Naive thymus-derived CD8-positive, alpha-beta T cell (primary cell): ENCODE data around the gene GABPB1. TPM values are rescaled to one million over a fixed set of nuclear protein-coding genes. Genes with fewer than 3 reads are reported as not detected.
A peak's percentile ranks its signal among the peaks of the same experiment; 100 is the strongest.

ENCODE experiments used
- ATAC-seq, 2 donors: fragments of 150-1000 bp; cut with Tn5 transposase in 1 of 2; sonication (Bioruptor Pico), chemical (Tn5 transposase) in 1 of 2; 1 replicate in 1 of 2; 2 replicates in 1 of 2; pipeline ENCODE4 v1.10.0; 2021; ENCODE audit warnings: mild to moderate bottlenecking in 2 of 2, moderate library complexity in 2 of 2
- POLR2A ChIA-PET: fragments of 350-600 bp; sonication (Branson Sonifier 250); formaldehyde crosslinking; loops from one replicate; lab custom pipeline; 2021; ENCODE audit warnings: antibody characterized with exemption; lab: Charles Lee
- DNase-seq, 10 donors: peaks; one replicate each; pipeline versions ENCODE4 v3.0.0 to v3.0.0-alpha.2; 2020 to 2022
- H3K27ac Mint-ChIP-seq, 10 donors: one replicate each; pipeline ENCODE4 v1.8.0; 2020 to 2022; ENCODE audit warnings: mild to moderate bottlenecking in 10 of 10, mixed read lengths in 10 of 10, moderate library complexity in 4 of 10, inconsistent platforms in 1 of 10
- H3K27me3 Mint-ChIP-seq, 5 donors: one replicate each; pipeline ENCODE4 v1.8.0; 2021 to 2022; ENCODE audit warnings: mixed read lengths in 5 of 5
- H3K36me3 Mint-ChIP-seq, 3 donors: one replicate each; pipeline ENCODE4 v1.8.0; 2020 to 2022; ENCODE audit warnings: mixed read lengths in 3 of 3, mild to moderate bottlenecking in 2 of 3, inconsistent platforms in 1 of 3
- H3K4me1 Mint-ChIP-seq, 4 donors: one replicate each; pipeline ENCODE4 v1.8.0; 2021 to 2022; ENCODE audit warnings: mixed read lengths in 4 of 4
- H3K4me3 Mint-ChIP-seq, 10 donors: one replicate each; pipeline ENCODE4 v1.8.0; 2020 to 2022; ENCODE audit warnings: mild to moderate bottlenecking in 10 of 10, mixed read lengths in 10 of 10, moderate library complexity in 6 of 10, inconsistent platforms in 1 of 10
- H3K9me3 Mint-ChIP-seq, 9 donors: one replicate each; pipeline ENCODE4 v1.8.0; 2020 to 2022; ENCODE audit warnings: mixed read lengths in 9 of 9, mild to moderate bottlenecking in 3 of 9, inconsistent platforms in 1 of 9, moderate library complexity in 1 of 9
- polyA plus RNA-seq, 3 donors: library from polyadenylated mRNA; unstranded; fragments of 300-500 nt; fragmentation: Illumina TruSeq; gene quantifications; one replicate each; pipeline ENCODE4 v1.2.3, GENCODE V29; 2021
- total RNA-seq, 8 experiments: library from RNA in 2 of 8; stranded (reverse) in 2 of 8; gene quantifications; one replicate each; pipeline ENCODE4 v1.2.3 and lab custom pipeline; 2021 to 2026

Gene GABPB1
- total and polyA plus RNA-seq, 5 experiments from 2014 or later: 20.6 to 29.9 (median 25.1) TPM

DNA sequence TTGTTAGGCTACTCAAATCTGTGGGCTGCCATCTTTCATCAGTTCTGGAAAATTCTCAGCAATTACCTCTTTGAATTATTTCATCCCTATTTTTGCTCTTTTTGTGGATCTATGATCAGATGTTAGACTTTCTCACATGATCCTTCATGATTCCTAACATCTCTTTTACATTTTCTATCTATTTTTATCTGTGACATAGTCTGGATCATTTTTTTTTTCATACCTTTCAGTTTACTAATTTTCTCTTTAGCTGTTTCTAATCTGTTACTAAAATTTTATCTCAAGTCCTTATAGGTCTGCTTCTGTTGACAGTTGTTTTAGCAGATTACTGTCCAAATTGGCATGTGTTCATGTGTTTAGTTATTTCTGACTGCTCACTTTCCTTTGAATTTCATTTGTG lies 47.2 kb downstream of the GABPB1 start:
- no peak overlapping the region for H3K27ac Mint-ChIP-seq
- POLR2A ChIA-PET: no interaction called here

DNA sequence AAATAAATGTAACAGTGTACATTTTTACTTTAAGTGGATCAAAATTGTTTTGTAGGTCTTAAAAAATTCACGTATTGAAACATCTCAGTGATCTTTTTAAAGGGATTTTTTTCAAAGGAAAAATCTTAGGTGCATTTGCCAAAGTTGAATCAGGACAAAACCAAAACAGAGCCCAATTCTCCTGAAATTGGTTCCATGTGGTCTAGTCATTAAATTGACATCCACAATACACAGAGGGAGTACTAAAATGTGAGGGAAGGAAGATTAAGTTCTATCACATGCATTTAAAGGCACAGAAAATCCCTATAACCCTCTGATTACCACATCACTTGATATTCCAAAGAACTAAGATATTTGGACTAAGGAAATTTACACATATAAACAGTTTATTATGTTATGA lies 50.2 kb downstream of the GABPB1 start:
- H3K27me3 Mint-ChIP-seq: no peaks in the 10 kb centered on the region
- no peak for ATAC-seq
- no peak for DNase-seq
- H3K27ac Mint-ChIP-seq: no peak overlapping the region
- H3K4me3 Mint-ChIP-seq: no peak overlapping the region
- H3K9me3 Mint-ChIP-seq: peaks cover 0 to 21% (median 11%) of the 10 kb centered on the region in 9 donors
- POLR2A ChIA-PET: no interaction called here
- H3K36me3 Mint-ChIP-seq: peaks cover 24 to 77% (median 52%) of the 10 kb centered on the region in 3 donors
- peaks cover 0 to 4% (median 0%) of the 10 kb centered on the region in 4 donors for H3K4me1 Mint-ChIP-seq

More for the DNA sequence above, 47.2 kb downstream of the GABPB1 start:
- DNase-seq (no peak), ATAC-seq (no peak)
- no peak overlapping the region for H3K4me3 Mint-ChIP-seq
- H3K9me3 Mint-ChIP-seq: peaks cover 0 to 21% (median 11%) of the 10 kb centered on the region in 9 donors
- no peaks in the 10 kb centered on the region for H3K27me3 Mint-ChIP-seq
- H3K4me1 Mint-ChIP-seq: peaks cover 0 to 8% (median 5%) of the 10 kb centered on the region in 4 donors
- peaks cover 24 to 50% (median 37%) of the 10 kb centered on the region in 3 donors for H3K36me3 Mint-ChIP-seq

DNA sequence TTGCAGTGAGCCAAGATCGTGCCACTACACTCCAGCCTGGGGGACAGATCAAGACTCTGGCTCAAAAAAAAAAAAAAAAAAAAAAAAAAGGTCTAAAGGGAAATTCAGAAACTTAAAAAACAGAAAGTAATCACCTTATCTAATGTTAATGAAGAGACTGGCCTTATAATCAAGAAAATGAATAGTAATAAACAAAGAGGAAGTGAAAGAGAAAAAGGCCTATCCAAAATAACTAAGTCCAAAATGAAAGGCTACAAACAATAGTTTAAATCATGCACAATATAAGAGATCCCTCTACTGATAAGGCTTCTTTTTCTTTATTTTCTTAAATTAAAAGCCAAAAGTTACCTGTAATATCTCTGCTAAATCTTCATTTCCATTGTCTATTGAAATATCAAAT lies 52.4 kb downstream of the GABPB1 start:
- H3K27ac Mint-ChIP-seq: no peak overlapping the region

DNA sequence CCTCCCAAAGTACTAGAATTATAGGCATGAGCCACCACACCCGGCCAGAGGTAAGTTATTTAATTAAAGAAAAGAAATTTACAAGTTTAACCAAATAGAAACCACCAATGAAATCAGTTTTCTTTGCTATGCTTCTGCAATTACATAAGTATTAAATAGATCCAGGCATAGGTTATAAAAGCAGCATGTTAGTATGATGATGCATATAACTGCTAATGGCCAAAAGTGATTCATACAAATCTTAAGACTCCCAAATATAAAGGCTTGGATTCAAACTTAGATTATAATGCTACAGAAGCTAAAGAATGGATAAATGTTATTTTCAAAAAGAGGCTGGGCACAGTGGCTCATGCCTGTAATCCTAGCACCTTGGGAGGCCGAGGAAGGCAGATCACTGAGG lies 56.7 kb downstream of the GABPB1 start:
- ATAC-seq: no peak
- POLR2A ChIA-PET: no interaction called here
- no peak for DNase-seq
- no peak overlapping the region for H3K4me3 Mint-ChIP-seq
- H3K27ac Mint-ChIP-seq: no peak overlapping the region
- no peaks in the 10 kb centered on the region for H3K9me3 Mint-ChIP-seq
- H3K36me3 Mint-ChIP-seq: peaks cover 6 to 73% (median 32%) of the 10 kb centered on the region in 3 donors
- H3K27me3 Mint-ChIP-seq: no peaks in the 10 kb centered on the region
- H3K4me1 Mint-ChIP-seq: peaks cover 0 to 4% (median 0%) of the 10 kb centered on the region in 4 donors

More for the DNA sequence above, 52.4 kb downstream of the GABPB1 start:
- peaks cover 10 to 77% (median 43%) of the 10 kb centered on the region in 3 donors for H3K36me3 Mint-ChIP-seq
- no peaks in the 10 kb centered on the region for H3K27me3 Mint-ChIP-seq
- no peak overlapping the region for H3K4me3 Mint-ChIP-seq
- H3K4me1 Mint-ChIP-seq: peaks cover 0 to 4% (median 0%) of the 10 kb centered on the region in 4 donors
- peaks cover 0 to 5% (median 3%) of the 10 kb centered on the region in 9 donors for H3K9me3 Mint-ChIP-seq
- POLR2A ChIA-PET: no interaction called here
- ATAC-seq: no peak
- no peak for DNase-seq

DNA sequence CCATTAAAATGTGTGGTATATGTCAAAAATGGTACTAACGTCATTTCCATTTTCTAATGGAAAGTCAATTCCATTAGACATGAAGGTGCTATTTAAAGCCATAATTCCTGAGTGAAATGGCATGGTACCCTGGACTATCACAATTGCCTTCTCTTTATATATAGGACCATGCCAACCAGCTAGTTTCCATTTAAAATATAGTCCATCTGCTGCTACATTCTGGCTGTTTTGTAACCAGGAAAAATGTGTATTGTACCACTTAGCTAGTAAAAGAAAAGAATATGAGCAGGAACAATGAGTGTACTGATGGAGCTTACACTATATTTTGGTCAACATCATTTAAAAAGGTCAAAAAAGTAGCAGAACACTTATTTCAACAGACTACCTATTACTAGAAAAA lies 59.0 kb downstream of the GABPB1 start:
- no peak for ATAC-seq
- Mint-ChIP-seq H3K36me3 (peaks cover 6 to 58% (median 25%) of the 10 kb centered on the region in 3 donors), H3K4me3 (no peak overlapping the region), H3K4me1 (no peaks in the 10 kb centered on the region), H3K27ac (peak overlapping the region in 1 of 10 donors; percentile 8), H3K9me3 (no peaks in the 10 kb centered on the region), H3K27me3 (no peaks in the 10 kb centered on the region)
- POLR2A ChIA-PET: no interaction called here
- DNase-seq: no peak

DNA sequence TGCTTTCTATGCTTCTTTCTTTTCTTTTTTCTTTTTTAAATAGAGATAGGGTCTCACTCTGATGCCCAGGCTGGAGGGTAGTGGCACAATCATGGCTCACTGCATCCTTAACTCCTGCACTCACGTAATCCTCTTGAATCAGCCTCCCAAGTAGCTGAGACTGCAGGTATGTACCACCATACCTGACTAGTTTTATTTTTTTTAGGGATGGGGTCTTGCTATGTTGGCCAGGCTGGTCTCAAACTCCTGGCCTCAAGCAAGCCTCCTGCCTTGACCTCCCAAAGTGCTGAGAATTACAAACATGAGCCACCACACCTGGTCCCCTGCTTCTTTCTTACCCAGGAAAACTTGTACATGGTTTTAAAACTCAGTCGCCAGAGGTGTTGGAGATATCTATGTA lies 65.2 kb downstream of the GABPB1 start:
- Mint-ChIP-seq H3K4me1 (peaks cover 0 to 2% (median 0%) of the 10 kb centered on the region in 4 donors), H3K27ac (no peak overlapping the region), H3K27me3 (no peaks in the 10 kb centered on the region), H3K36me3 (peaks cover 0 to 58% (median 27%) of the 10 kb centered on the region in 3 donors), H3K9me3 (no peaks in the 10 kb centered on the region), H3K4me3 (no peak overlapping the region)
- POLR2A ChIA-PET: interaction anchor here (0.7 kb wide), 1 partner anchor 108 kb away, joined by 4 read pairs; the partner anchor contains the start of gene SLC27A2
- ATAC-seq (no peak), DNase-seq (no peak)

DNA sequence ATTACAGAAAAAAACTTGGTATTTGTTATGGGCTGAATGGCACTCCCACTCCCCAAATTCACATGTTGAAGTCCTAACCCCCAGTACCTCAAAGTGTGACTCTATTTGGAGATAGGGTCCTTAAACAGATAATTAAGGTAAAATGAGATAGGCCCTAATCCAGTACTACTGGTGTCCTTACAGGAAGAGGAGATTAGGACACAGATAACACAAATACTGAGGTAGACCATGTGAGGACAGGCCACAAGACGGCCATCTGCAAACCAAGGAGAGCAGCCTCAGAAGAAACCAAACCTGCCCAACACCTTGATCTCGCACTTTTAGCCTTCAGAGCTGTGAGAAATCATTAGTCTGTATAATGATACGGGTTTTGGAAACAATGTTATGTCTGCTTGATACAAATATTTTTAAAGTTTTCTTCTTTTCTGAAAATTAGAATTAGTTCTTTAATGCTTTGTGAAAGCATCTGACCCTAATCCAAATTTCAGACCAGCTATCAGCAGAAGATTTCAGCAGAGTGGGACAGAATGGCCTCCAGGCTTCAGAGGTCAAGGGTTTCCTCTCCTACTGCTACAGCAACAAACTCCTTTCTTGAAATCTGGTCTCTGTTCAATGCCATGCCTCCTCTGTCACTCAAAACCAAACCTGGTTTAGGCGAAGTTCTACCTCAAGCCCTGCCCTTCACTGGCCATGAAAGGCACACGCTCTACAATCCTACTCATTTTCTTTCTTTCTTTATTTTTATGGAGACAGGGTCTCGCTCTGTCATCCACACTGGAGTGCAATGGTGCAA lies 67.5 kb downstream of the GABPB1 start:
- Mint-ChIP-seq H3K36me3 (peaks cover 0 to 61% (median 27%) of the 10 kb centered on the region in 3 donors), H3K27me3 (no peaks in the 10 kb centered on the region), H3K4me1 (peaks cover 0 to 2% (median 0%) of the 10 kb centered on the region in 4 donors), H3K9me3 (no peaks in the 10 kb centered on the region), H3K4me3 (no peak overlapping the region), H3K27ac (peak overlapping the region in 2 of 10 donors; percentile 16 to 77)
- DNase-seq: no peak
- no peak for ATAC-seq
- POLR2A ChIA-PET: no interaction called here

DNA sequence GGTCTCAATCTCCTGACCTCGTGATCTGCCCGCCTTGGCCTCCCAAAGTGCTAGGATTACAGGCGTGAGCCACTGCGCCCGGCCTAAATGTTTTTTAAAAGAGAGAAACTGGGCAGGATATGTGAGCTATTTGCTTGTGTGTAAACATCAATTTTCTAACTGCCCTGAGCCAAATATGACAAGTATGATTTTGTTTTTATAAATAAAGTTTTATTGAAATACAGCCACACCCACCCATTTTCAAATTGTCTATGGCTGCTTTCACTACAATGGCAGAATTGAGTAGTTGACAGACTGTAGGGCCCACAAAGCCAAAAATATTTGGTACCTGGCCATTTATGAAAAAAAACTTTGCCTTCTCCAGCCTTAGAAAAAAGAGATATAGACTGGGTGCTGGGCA lies 73.6 kb downstream of the GABPB1 start:
- POLR2A ChIA-PET: no interaction called here
- no peak overlapping the region for H3K27ac Mint-ChIP-seq
- H3K4me1 Mint-ChIP-seq: no peaks in the 10 kb centered on the region
- no peaks in the 10 kb centered on the region for H3K27me3 Mint-ChIP-seq
- H3K36me3 Mint-ChIP-seq: peaks cover 0 to 38% (median 18%) of the 10 kb centered on the region in 3 donors
- no peak for ATAC-seq
- H3K9me3 Mint-ChIP-seq: no peaks in the 10 kb centered on the region
- no peak for DNase-seq
- H3K4me3 Mint-ChIP-seq: no peak overlapping the region

DNA sequence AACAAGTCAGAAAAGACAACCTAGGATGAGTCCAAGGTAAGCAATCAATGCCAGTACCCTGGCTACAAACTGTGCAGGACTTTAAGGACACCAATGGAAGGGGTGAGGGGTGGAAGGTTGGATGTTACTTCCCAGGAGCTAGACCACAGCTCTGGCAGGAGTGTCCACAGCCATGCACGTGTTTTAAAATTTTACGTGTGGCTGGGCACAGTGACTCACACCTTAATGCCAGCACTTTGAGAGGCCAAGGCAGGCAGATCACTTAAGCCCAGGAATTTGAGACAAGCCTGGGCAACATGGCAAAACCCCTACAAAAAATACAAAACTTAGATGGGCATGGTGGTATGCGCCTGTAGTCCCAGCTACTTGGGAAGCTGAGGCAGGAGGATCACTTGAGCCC lies 74.7 kb downstream of the GABPB1 start:
- ATAC-seq (no peak), DNase-seq (no peak)
- H3K27ac Mint-ChIP-seq: no peak overlapping the region
- no peak overlapping the region for H3K4me3 Mint-ChIP-seq
- H3K9me3 Mint-ChIP-seq: no peaks in the 10 kb centered on the region
- H3K4me1 Mint-ChIP-seq: no peaks in the 10 kb centered on the region
- no peaks in the 10 kb centered on the region for H3K27me3 Mint-ChIP-seq
- peaks cover 0 to 32% (median 13%) of the 10 kb centered on the region in 3 donors for H3K36me3 Mint-ChIP-seq
- POLR2A ChIA-PET: no interaction called here

DNA sequence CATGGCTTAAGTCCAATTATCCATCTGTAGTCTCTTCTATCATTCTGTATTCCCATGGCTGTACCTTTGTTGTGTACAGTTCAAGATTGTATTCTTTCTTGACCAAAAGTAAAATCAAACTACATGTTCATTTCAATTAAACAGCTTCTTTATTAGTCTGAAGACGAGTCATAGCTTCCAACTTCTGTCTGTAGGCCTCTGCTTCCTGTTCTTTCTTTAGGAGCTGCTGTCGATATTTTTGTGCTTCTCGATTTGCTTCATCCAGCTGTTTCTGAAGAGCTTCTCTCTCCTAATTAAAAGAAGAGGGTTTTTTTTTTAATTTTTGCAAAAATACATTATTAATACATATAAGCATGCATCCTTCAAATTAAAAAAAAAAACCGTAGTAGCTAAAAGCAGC lies 76.5 kb downstream of the GABPB1 start:
- Mint-ChIP-seq H3K27me3 (no peaks in the 10 kb centered on the region), H3K9me3 (no peaks in the 10 kb centered on the region), H3K27ac (peak overlapping the region in 3 of 10 donors; percentile 11 to 71 (median 12)), H3K4me1 (no peaks in the 10 kb centered on the region), H3K36me3 (peaks cover 0 to 22% (median 6%) of the 10 kb centered on the region in 3 donors), H3K4me3 (no peak overlapping the region)
- DNase-seq: no peak
- POLR2A ChIA-PET: no interaction called here
- ATAC-seq: no peak

DNA sequence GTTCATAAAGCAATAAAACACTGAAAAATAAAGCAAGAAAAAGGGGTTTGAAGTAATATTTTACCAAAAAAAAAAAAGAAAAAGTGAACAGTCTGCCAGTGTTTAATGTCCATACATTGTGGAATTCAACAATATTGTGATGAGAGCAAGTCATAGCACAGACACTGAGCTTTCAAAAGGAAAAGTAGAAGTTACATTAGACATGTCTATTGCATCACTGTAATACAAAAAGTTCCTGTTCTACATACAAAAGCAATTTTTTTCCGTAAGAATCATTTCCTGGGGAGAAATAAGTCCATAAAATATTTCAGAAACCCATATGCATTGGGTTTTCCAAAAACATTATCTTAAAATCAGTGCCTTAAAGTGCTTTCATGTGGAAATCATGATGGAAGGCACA lies 77.6 kb downstream of the GABPB1 start:
- Mint-ChIP-seq H3K4me3 (no peak overlapping the region), H3K36me3 (peaks cover 0 to 22% (median 6%) of the 10 kb centered on the region in 3 donors), H3K27me3 (no peaks in the 10 kb centered on the region), H3K27ac (peak overlapping the region in 3 of 10 donors; percentile 19 to 73 (median 40)), H3K4me1 (no peaks in the 10 kb centered on the region), H3K9me3 (no peaks in the 10 kb centered on the region)
- POLR2A ChIA-PET: no interaction called here
- ATAC-seq (no peak), DNase-seq (no peak)

DNA sequence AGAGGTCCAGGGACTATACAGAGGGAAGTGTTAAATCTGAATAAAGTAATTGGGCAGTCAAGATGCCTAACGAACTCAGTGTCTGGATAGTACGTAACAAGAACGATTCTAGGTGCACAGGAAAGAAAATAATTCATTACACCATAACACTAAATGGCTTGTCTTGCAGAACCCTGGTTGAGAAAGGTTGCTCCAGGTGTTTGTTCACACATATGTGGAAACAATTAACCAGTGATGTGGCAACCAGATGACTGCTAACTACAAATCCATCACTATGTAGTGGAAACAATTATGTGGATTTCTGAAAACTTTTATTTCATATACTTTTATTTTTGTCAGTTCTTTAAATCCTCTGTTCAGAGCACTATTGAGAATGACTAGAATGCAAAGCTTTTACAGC lies 79.1 kb downstream of the GABPB1 start:
- DNase-seq (no peak), ATAC-seq (no peak)
- H3K4me1 Mint-ChIP-seq: no peaks in the 10 kb centered on the region
- POLR2A ChIA-PET: no interaction called here
- H3K4me3 Mint-ChIP-seq: no peak overlapping the region
- H3K9me3 Mint-ChIP-seq: no peaks in the 10 kb centered on the region
- H3K36me3 Mint-ChIP-seq: peaks cover 0 to 22% (median 6%) of the 10 kb centered on the region in 3 donors
- H3K27ac Mint-ChIP-seq: no peak overlapping the region
- H3K27me3 Mint-ChIP-seq: no peaks in the 10 kb centered on the region

DNA sequence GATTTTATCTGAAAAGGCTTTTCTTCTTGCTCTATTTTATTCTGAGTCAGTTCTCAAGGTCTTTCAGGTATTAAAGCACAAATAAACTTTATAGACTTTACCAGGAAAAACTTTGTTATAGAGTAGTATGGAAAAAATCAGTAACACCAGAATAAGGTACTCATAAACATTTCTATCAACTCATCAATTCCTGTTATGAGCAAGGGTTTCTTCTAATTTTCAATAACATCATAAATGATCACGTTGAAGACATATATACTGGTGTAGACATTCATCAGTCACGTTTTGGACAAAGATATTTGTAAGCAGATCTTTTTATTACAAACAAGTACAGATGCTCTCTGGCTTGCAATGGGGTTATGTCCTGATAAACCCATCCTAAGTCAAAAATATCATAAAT lies 79.9 kb downstream of the GABPB1 start:
- POLR2A ChIA-PET: no interaction called here
- no peaks in the 10 kb centered on the region for H3K4me1 Mint-ChIP-seq
- no peaks in the 10 kb centered on the region for H3K9me3 Mint-ChIP-seq
- no peak overlapping the region for H3K4me3 Mint-ChIP-seq
- DNase-seq (no peak), ATAC-seq (no peak)
- peaks cover 0 to 19% (median 6%) of the 10 kb centered on the region in 3 donors for H3K36me3 Mint-ChIP-seq
- H3K27me3 Mint-ChIP-seq: no peaks in the 10 kb centered on the region
- H3K27ac Mint-ChIP-seq: no peak overlapping the region
